ENCODE results near the gene NBDY.

The NBDY gene

GRCh38 chrX:56786889-56787733 is 58.1 kb downstream of the NBDY start:
- no peak for DNase-seq

GRCh38 chrX:56787734-56788152 is 58.7 kb downstream of the NBDY start:
- no peak for DNase-seq

- no peak for DNase-seq
These were observed 59.2 kb downstream of the NBDY start for GRCh38 chrX:56788229-56788628.

- DNase-seq = no peak
These were observed 59.7 kb downstream of the NBDY start for GRCh38 chrX:56788717-56789122.

- no peak for DNase-seq
These were observed 60.6 kb downstream of the NBDY start for GRCh38 chrX:56789518-56790070.

- no peak for DNase-seq
These were observed 61.7 kb downstream of the NBDY start for GRCh38 chrX:56790778-56791177.

- DNase-seq = no peak
These were observed 62.4 kb downstream of the NBDY start for GRCh38 chrX:56791456-56791855.

GRCh38 chrX:56792270-56793111 is 63.4 kb downstream of the NBDY start:
- DNase-seq = no peak

GRCh38 chrX:56793112-56793430 is 64.0 kb downstream of the NBDY start:
- DNase-seq = no peak

GRCh38 chrX:56793521-56794320 is 64.7 kb downstream of the NBDY start:
- no peak for DNase-seq

- no peak for DNase-seq
These were observed 65.6 kb downstream of the NBDY start for GRCh38 chrX:56794404-56795230.

GRCh38 chrX:56795309-56795868 is 66.3 kb downstream of the NBDY start:
- DNase-seq = no peak

GRCh38 chrX:56796641-56797395 is 67.8 kb downstream of the NBDY start:
- DNase-seq = no peak

- no peak for DNase-seq
These were observed 68.7 kb downstream of the NBDY start for GRCh38 chrX:56797574-56798338.

GRCh38 chrX:56798339-56798711 is 69.3 kb downstream of the NBDY start:
- DNase-seq = no peak

GRCh38 chrX:56798866-56799758 is 70.1 kb downstream of the NBDY start:
- no peak for DNase-seq

GRCh38 chrX:56800307-56800706 is 71.3 kb downstream of the NBDY start:
- no peak for DNase-seq

GRCh38 chrX:56800801-56801200 is 71.8 kb downstream of the NBDY start:
- DNase-seq = no peak

- no peak for DNase-seq
These were observed 73.4 kb downstream of the NBDY start for GRCh38 chrX:56802428-56802827.
